Tongue (tissue), 2 donors: ENCODE measurements around the gene PPM1A. TPM values are rescaled to one million over a fixed set of nuclear protein-coding genes. Genes with fewer than 3 reads are reported as not detected.

Experiments used
- DNase-seq: peaks from one replicate; pipeline ENCODE4 v3.0.0-alpha.2; 2015
- total RNA-seq: library from RNA; depleted of rRNA; stranded (reverse); fragments of >200 nt; gene quantifications from one replicate; pipeline ENCODE4 v1.2.3, GENCODE V29; 2014

The PPM1A gene
- total RNA-seq, 1 donor from 2014 or later: 65.3 TPM

DNA sequence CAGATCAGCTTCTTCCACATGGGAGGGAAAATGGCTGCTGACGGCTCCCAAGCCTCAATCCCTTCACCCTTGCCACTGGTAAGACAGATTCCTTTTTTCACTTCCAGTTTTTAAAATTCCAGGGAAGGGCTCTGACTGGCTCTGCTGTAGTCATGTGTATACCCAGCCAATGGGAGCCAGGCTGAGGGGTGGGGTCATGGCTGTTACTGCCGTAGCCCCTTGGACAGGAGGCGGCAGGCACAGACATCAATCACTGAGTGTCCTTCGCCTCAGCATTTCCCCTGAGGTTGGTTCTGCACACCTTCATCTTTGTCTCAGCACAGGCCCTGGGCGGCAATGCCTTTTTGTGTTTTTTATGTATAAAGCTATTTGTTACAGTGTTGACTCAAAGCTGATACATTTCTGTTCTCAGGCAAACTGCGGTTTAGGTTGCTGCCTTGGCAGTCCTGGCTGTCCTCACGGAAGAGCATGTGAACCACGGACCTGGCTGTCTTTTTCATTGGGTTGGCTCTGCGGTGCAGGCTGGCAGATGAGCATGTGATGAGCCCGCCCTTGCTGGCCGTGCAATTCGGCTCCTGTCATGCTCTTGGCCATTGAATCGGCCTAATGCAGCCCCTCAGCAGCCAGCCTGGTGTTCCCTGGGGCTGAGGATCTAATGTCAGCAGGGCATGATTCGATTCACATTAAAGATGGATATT, 74.3 kb downstream of the PPM1A start:
- DNase-seq: peak; percentile 20

DNA sequence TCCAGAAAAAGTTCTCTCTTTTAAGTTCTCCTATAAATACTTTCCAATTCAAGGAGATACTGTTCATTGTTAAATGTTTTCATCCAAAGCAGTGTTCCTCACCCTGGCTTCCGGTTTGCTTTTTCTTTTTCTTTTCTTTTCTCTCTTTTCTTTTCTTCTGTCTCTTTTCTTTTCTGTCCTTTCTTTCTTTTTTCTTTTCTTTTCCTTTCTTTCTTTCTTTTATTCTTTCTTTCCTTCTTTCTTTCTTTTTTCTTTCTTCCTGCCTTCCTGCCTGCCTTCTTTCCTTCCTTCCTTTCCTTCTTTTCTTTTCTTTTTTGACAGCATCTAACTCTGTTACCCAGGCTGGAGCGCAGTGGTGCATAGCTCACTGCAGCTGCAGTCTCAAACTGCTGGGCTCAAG, 75.8 kb downstream of the PPM1A start:
- DNase-seq: no peak

DNA sequence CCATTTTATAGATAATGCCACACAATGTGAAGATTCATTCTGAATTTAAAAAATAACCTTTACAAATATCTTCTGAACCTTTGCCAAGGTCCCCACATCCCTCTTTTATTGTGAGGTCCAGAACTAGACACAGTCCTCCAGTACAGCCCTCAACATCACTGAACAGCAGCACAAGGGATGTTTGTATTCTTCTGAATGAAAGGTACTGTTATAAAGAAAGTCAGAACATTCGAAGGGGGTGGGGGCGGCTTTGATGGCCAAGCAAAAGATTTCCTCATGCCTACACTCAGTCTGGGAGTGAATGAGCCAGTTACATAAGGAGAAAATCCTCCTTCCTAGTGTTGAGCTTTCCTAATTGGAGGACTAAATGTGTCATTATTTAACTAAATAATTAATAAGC, 77.3 kb downstream of the PPM1A start:
- no peak for DNase-seq

DNA sequence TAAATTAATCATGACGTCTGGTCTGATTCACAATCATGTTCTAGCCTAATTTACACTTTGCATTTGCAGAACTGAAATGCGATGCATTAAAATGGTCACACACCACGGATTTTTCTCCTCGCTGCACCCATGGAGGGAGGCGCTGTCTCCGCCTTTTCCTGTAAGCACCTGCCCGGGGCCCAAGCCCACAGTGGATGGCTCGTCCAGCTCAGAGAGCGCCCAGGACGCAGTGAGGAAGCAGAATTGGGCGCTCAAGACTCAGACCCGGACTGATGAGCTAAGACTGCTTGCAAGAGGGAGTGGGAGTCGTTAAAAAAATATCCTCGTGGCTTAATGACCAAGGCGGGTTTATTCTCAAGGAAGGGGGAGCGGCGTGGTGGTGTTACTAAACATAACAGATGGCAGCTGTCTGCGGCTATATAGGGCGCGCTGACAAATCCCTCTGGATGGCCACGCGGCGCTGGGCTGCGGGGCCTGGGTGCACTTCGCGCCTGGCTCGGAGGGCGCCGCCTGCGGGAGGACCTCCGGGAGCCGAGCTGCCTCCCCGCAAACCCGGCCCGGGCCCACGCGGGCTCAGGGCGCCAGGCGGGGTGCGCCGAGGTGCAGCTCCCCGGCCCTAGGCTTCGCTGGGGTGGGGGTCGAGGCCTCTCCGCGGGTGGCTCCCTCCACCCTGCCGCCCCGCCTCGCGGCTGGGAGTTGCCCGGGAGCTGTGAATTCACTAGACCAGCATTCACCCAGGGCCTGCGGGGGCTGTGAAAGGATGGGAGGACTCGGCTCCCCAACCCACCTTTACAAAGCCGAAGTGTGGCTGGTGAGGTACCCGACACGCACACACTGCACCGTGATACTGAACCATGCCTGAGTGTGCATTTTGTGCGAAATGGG, 78.7 kb downstream of the PPM1A start:
- DNase-seq: peak; percentile 74

DNA sequence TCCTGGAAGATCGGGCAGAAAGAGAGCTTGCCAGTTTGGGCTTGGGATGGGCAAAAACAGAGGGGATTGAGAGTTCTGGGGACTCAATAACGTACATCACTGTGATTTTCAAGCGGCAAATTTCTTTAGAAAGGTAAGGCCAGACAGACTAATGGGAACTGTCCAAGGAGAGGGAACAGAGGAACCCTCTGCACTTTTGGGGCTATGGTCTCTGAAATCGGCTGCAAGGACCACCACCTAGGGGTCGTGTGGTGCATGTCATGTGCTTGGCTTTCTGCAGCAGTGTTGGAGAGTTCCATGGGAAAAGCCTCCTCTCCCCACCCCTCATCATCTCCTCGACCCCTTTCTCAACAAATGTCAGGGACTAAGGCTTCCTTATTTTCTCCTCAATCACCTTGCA, 79.6 kb downstream of the PPM1A start:
- no peak for DNase-seq

DNA sequence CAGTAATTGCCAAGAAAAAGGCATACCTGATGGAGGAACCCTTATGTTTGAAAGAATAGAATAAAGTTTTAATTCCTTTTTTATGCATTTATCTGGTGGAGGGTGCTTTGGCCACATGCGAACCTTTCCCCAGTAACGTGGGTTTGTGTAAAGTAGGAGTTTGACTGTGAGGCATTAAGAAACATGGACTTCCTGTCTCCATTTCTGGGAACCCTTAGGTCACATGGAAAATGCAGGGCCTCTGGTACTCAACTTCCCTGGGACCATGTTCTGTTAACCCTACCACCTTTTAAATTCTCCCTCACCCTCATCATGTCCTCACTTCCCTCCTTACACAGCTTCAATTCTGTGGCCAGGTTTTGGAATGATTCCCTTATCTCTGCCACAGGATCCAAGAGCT, 80.3 kb downstream of the PPM1A start:
- no peak for DNase-seq

DNA sequence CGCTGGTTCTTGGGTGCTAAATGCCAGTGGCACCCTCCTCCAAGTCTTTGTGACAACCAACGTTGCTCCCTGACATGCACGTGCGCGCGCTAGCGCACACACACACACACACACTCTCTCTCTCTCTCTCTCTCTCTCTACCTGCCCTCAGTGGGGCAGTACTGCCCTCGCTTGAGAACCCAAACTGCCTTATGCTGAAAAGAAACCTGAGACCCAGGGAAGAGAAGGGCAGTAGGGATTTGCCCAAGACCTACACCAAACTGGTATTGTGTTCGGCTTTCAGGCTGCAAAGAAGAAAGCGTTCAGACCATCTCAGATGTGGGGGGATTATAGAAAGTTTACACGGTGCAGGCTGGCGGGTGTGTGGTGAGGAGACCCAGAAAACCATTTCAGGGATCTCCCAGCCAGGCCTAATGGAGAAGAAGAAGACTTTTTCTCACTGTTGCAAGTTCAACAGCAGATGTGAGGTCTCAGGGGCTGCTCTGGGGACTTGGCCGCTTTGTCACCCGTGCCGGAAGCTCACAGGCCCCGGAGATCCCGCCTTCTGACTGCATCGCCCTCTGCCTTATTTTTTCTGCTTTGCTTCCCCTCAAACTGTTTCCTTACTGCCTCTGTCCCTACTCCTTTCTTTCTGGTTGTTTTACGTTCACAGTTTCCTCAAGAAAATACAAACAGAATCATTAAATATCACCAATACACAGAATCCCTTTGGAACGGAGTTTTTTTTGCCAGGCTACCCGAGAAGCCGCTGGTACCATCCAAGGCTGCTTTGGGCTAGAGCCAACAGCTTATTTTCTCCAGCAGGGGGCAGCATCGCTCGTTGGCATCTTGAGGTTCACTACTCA, 82.4 kb downstream of the PPM1A start:
- peak; percentile 86 for DNase-seq

DNA sequence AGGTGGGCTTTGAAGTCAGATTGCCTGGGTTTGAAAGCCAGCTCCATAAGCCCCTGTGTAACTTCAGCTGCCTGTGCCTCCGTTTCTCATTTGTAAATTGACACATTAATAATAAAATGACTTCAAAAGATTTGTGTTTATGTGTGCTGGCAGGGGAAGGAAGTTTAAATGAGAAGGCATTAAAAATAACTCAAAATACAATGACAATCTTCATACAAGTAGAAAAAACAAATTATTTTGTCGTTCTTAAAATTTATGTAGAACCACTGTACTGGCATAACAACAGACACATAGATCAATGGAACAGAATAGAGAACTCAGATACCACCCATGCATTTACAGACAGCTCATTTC, 83.0 kb downstream of the PPM1A start:
- DNase-seq: no peak

DNA sequence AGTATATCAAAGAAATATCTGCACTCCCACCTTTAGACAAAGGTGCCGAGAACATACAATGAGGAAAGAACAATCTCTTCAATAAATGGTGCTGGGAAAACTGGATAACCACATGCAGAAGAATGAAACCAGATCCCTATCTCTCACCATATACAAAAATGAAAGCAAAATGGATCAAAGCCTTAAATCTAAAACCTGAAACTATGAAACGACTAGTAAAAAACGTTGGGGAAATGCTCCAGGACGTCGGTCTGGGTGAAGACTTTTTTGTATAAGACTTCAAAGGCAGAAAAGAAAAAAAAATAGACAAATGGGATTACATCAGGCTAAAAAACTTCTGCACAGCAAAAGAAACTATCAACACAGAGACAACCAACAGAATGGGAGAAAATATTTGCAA, 83.8 kb downstream of the PPM1A start:
- DNase-seq: no peak

DNA sequence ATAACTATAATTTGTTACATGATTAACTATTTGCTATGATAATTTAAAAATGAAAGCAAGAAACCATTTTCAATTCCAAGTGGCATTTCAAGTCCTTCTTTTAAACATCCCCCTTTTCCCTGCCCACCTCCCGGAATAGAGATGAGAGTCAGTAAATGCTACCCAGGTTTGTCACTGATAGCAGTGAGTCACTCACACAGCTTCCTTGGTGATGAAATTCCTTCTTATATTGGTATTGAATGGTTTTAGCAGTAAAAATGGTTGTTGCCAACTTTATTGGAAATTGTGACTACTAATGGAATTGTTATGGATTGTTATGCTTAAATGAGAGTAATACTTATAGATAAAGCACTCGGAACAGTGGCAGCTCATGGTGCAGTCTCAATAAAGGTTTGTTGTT, 90.5 kb downstream of the PPM1A start:
- DNase-seq: no peak

DNA sequence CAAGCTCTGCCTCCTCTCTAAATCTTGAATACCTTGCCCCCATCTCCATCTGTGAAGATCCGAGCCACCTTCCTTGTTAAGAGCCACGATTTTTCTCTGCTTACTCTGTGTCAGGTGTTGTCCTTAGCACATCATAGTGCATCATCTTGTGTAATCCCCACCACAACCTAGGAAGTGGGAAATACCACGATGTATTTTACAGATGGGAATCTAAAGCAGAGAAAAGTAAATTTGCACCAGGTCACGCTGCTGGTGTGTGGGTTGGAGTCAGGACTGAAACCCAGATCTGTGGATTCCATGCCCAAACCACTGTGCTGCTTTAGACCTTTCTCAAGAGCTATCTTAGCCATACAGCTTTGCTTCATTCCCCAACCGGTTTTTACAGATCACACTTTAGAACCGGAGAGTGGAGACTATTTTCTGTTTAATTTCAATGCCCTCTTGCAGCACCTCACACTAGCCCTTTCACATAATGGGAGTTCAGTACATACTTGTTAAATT, 94.6 kb downstream of the PPM1A start:
- no peak for DNase-seq

DNA sequence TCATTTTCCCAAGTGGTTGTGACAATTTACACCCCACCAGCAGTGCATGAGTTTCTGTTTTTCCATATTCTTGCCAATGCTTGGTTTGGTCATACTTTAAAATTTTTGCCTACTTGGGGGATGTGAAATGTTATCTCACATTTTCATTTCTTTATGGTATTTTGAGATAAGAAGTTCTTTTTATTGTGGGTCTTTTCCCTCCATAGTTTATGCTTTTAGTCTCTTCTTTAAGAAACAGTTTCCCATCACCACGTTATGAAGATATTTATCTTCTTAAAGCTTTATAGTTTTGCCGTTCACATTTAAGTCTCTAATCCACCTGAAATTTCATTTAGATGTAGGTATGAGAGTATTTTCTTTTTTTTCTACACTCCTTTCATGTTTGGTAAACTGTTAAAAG, 95.7 kb downstream of the PPM1A start:
- no peak for DNase-seq

DNA sequence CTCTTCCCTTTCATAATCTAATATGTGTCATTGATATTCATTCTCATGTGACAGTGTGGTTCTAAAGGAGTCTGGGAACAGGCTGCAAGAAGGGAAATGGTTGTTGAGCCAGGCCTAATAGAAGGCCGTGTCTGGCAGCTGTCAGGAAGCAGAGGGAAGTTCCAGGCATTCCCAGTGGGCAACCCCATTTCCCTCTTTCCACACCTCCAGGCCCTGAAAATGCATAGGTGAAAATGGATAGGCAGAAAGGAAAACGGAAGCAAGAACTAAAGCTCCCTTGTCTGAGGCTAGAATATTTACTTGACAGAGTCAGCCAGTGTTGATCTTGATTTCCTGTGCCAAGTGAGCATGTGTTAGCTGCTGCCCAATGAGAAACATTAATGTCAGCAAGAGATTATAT, 97.7 kb downstream of the PPM1A start:
- no peak for DNase-seq

DNA sequence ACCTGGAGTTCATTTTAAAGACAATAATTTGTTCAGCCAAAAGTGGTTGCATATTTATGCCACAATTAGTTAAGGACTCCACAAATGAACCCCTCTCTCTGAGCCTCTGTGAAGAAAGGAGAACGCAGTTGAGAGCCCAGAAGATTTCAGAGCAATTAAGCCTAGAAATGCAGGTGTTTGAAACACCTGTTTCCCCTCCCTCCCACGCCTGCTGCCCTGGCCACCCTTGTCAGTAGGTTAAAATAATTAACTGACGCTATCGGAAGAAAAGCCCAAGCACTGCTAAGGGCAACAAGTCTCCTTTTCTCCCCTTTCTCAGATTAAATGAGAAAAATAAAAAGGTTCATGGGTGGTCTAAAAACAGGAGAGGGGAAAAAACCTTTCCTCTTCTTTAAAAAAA, 99.2 kb downstream of the PPM1A start:
- no peak for DNase-seq

Other genes starting within 250 kb of the PPM1A start
- gene PCNX4, start 157.3 kb upstream of the PPM1A start, total RNA-seq: 81.1 TPM
- gene DHRS7, start 83.8 kb upstream of the PPM1A start, total RNA-seq: 82.8 TPM
- gene C14orf39, start 236.8 kb downstream of the PPM1A start, total RNA-seq: 1.6 TPM